ENCODE results near the gene PMM2. TPM values are rescaled to one million over a fixed set of nuclear protein-coding genes. Genes with fewer than 3 reads are reported as not detected.

The PMM2 gene
- total RNA-seq, 1 donor from 2014 or later = 22.2 TPM

DNA sequence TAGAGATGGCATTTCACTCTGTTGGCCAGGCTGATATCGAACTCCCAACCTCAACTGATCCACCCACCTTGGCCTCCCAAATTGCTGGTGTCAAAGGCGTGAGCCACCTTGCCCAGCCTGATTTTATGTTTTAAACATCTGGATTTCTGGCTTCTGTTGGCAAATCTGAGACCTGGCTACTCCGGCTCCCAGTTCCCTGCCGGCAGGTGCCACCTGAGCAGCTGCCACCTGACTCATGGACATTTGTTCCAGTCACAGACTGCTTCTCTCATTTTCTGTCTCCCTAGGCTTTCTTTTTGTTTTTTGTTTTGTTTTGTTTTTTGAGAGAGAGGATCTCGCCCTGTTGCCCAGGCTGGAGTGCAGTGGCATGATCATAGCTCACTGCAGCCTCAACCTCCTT, 9.6 kb downstream of the PMM2 start:
- Mint-ChIP-seq H3K4me3 (no peak overlapping the region), H3K9me3 (no peaks in the 10 kb centered on the region), H3K36me3 (peaks cover 22% of the 10 kb centered on the region), H3K4me1 (no peaks in the 10 kb centered on the region), H3K27ac (peak overlapping the region; percentile 33), H3K27me3 (ENCODE audit: insufficient read depth, low read depth) (no peaks in the 10 kb centered on the region)
- Histone ChIP-seq H3K9ac (no peak overlapping the region), H3K4me3 (no peak overlapping the region), H3K4me1 (no peaks in the 10 kb centered on the region), H3K36me3 (no peaks in the 10 kb centered on the region), H4K20me1 (ENCODE audit: low read depth) (no peaks in the 10 kb centered on the region), H3K4me2 (no peak overlapping the region), H3K27me3 (no peaks in the 10 kb centered on the region), H3K27ac (no peak overlapping the region), H3F3A (ENCODE audit: low read depth) (no peaks in the 10 kb centered on the region), H3K9me3 (ENCODE audit: low read depth) (no peaks in the 10 kb centered on the region), H3K79me2 (ENCODE audit: low read depth) (no peaks in the 10 kb centered on the region), H2AFZ (replicated peaks) (no peak overlapping the region)
- TF ChIP-seq CTCF (IDR thresholded peaks at IDR 0.05) = no peak
- TF ChIP-seq EZH2phosphoT487 (IDR thresholded peaks at IDR 0.05) = no peak
- no peak for TF ChIP-seq EZH2 (IDR thresholded peaks at IDR 0.05)
- DNase-seq (ENCODE audit: low spot score) = no peak

- H3K4me3 ChIP-seq = no peak overlapping the region
- H3K27me3 Mint-ChIP-seq (ENCODE audit: insufficient read depth, low read depth) = no peaks in the 10 kb centered on the region
- no peaks in the 10 kb centered on the region for H3K9me3 ChIP-seq (ENCODE audit: low read depth)
- no peak overlapping the region for H3K27ac ChIP-seq
- H3K79me2 ChIP-seq (ENCODE audit: low read depth) = no peaks in the 10 kb centered on the region
- H2AFZ ChIP-seq (replicated peaks) = no peak overlapping the region
- H3K36me3 Mint-ChIP-seq = peaks cover 21% of the 10 kb centered on the region
- H3K4me1 Mint-ChIP-seq = no peaks in the 10 kb centered on the region
- H4K20me1 ChIP-seq (ENCODE audit: low read depth) = no peaks in the 10 kb centered on the region
- TF ChIP-seq EZH2 (IDR thresholded peaks at IDR 0.05) (no peak), EZH2phosphoT487 (IDR thresholded peaks at IDR 0.05) (no peak), CTCF (IDR thresholded peaks at IDR 0.05) (no peak)
- H3K27me3 ChIP-seq = no peaks in the 10 kb centered on the region
- no peaks in the 10 kb centered on the region for H3K9me3 Mint-ChIP-seq
- no peaks in the 10 kb centered on the region for H3F3A ChIP-seq (ENCODE audit: low read depth)
- H3K4me2 ChIP-seq = no peak overlapping the region
- no peak overlapping the region for H3K4me3 Mint-ChIP-seq
- H3K9ac ChIP-seq = no peak overlapping the region
- H3K27ac Mint-ChIP-seq = peak overlapping the region; percentile 11
- DNase-seq (ENCODE audit: low spot score) = no peak
- no peaks in the 10 kb centered on the region for H3K4me1 ChIP-seq
- H3K36me3 ChIP-seq = no peaks in the 10 kb centered on the region
These were observed 10.4 kb downstream of the PMM2 start for GRCh38 chr16:8808009-8808408.

DNA sequence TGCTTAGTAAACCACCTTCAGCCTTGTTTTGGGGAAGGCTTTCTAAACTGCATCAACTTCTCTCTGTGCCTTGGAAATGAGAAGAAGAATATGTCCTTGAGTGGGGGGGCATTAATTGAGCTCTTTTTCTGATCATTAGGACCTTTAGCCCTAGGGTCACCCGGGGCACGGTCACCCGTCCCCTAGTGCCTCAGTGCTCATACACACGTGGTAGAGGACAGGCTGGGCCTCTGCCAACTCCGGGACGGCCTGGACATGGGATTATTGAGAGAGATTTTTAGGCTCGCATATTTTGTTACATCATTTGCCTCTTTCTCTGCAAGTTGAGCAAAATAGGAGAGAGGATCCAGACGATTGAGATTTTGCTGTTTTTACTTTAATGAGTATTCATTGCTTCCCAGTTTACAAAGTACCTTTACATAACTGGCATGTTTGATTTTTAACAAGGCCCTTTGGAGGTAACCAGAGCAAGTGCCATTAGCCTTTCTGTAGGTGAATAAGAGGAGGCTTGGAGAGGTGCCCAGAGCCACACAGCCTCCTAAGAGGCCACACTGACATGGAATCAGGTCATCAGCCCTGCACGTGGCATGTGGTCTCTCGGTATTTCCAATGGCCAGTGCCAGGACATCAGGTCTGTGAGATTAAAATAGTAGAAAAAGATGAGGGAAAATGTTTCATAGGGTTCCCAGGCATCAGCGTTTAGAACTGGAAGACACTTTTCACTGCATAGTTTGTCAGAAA, 11.1 kb downstream of the PMM2 start:
- H3K36me3 ChIP-seq = no peaks in the 10 kb centered on the region
- Mint-ChIP-seq H3K27me3 (ENCODE audit: insufficient read depth, low read depth) (no peaks in the 10 kb centered on the region), H3K27ac (peak overlapping the region; percentile 11), H3K36me3 (peaks cover 21% of the 10 kb centered on the region), H3K4me1 (no peaks in the 10 kb centered on the region), H3K4me3 (no peak overlapping the region), H3K9me3 (no peaks in the 10 kb centered on the region)
- H3F3A ChIP-seq (ENCODE audit: low read depth) = no peaks in the 10 kb centered on the region
- no peak overlapping the region for H3K27ac ChIP-seq
- no peaks in the 10 kb centered on the region for H3K79me2 ChIP-seq (ENCODE audit: low read depth)
- H3K4me2 ChIP-seq = no peak overlapping the region
- H3K27me3 ChIP-seq = no peaks in the 10 kb centered on the region
- peak overlapping the region; percentile 37 for H3K9ac ChIP-seq
- H3K9me3 ChIP-seq (ENCODE audit: low read depth) = no peaks in the 10 kb centered on the region
- H3K4me1 ChIP-seq = no peaks in the 10 kb centered on the region
- TF ChIP-seq EZH2 (IDR thresholded peaks at IDR 0.05) (no peak), CTCF (IDR thresholded peaks at IDR 0.05) (no peak), EZH2phosphoT487 (IDR thresholded peaks at IDR 0.05) (no peak)
- no peak for DNase-seq (ENCODE audit: low spot score)
- no peak overlapping the region for H3K4me3 ChIP-seq
- H2AFZ ChIP-seq (replicated peaks) = no peak overlapping the region
- H4K20me1 ChIP-seq (ENCODE audit: low read depth) = no peaks in the 10 kb centered on the region

All from neural progenitor cell (in vitro differentiated cells).